CD4-positive, alpha-beta T cell (primary cell): ENCODE results near the gene MSANTD1. TPM values are rescaled to one million over a fixed set of nuclear protein-coding genes. Genes with fewer than 3 reads are reported as not detected.

Source experiments
- ATAC-seq: fragments of 200-7000 bp; cut with Tn5 transposase; one replicate; pipeline ENCODE4 v1.10.0; 2022; ENCODE audit warnings: mild to moderate bottlenecking; ENCODE audit not compliant: poor library complexity
- CTCF ChIA-PET: fragments of 350-600 bp; sonication (Branson Sonifier 250); formaldehyde crosslinking; loops from one replicate; lab custom pipeline; 2021; ENCODE audit warnings: antibody characterized with exemption, inconsistent platforms; lab: Charles Lee
- POLR2A ChIA-PET: fragments of 350-600 bp; sonication (Branson Sonifier 250); formaldehyde crosslinking; loops from one replicate; lab custom pipeline; 2021; ENCODE audit warnings: antibody characterized with exemption, inconsistent platforms; lab: Charles Lee
- DNase-seq, 14 experiments: peaks; one replicate each; pipeline ENCODE4 v3.0.0-alpha.2; 2013 to 2020; ENCODE audit warnings: mixed read lengths in 2 of 14
- H3K27ac ChIP-seq, 2 donors: one replicate each; pipeline versions ENCODE4 v1.5.1 to v1.7.0; 2013; ENCODE audit warnings: low read length in 2 of 2, low read depth in 1 of 2, mild to moderate bottlenecking in 1 of 2
- H3K27me3 ChIP-seq, 2 experiments: 1 replicate in 1 of 2; 2 replicates in 1 of 2; pipeline versions ENCODE4 v1.6.1 to v1.7.0; 2013; ENCODE audit warnings: low read length in 2 of 2, control low read depth in 1 of 2, mild to moderate bottlenecking in 1 of 2, moderate library complexity in 1 of 2; ENCODE audit not compliant: insufficient read depth in 2 of 2, control insufficient read depth in 1 of 2
- H3K36me3 ChIP-seq: one replicate; pipeline ENCODE4 v1.6.1; 2013; ENCODE audit warnings: low read length, control low read depth; ENCODE audit not compliant: insufficient read depth
- H3K4me1 ChIP-seq: one replicate; pipeline ENCODE4 v1.6.1; 2013; ENCODE audit warnings: low read length, control low read depth; ENCODE audit not compliant: insufficient read depth
- H3K4me3 ChIP-seq: one replicate; pipeline ENCODE4 v1.5.1; 2013; ENCODE audit warnings: mild to moderate bottlenecking, low read length, moderate library complexity
- H3K9me3 ChIP-seq, 2 experiments: 1 replicate in 1 of 2; 2 replicates in 1 of 2; pipeline versions ENCODE4 v1.6.1 to v1.7.0; 2013; ENCODE audit warnings: low read length in 2 of 2, mild to moderate bottlenecking in 2 of 2, control low read depth in 1 of 2, moderate library complexity in 1 of 2; ENCODE audit not compliant: control insufficient read depth in 1 of 2, insufficient read depth in 1 of 2
- H3K27ac Mint-ChIP-seq: one replicate; pipeline ENCODE4 v1.8.0; 2020; ENCODE audit warnings: mixed read lengths
- H3K27me3 Mint-ChIP-seq: one replicate; pipeline ENCODE4 v1.8.0; 2021; ENCODE audit warnings: mixed read lengths
- H3K36me3 Mint-ChIP-seq: one replicate; pipeline ENCODE4 v1.8.0; 2021; ENCODE audit warnings: low read depth, mixed read lengths
- H3K4me1 Mint-ChIP-seq: one replicate; pipeline ENCODE4 v1.8.0; 2021; ENCODE audit warnings: low read depth, mixed read lengths
- H3K4me3 Mint-ChIP-seq: one replicate; pipeline ENCODE4 v1.8.0; 2020; ENCODE audit warnings: mild to moderate bottlenecking, mixed read lengths
- H3K9me3 Mint-ChIP-seq: one replicate; pipeline ENCODE4 v1.8.0; 2020; ENCODE audit warnings: mixed read lengths
- CTCF ChIP-seq: fragments of 200-600 bp; IDR thresholded peaks from one replicate; pipeline ENCODE4 v1.8.0; 2022; ENCODE audit warnings: antibody characterized with exemption, mild to moderate bottlenecking
- intact Hi-C, 2 experiments: fragments of 100-400 bp; cut with DNase I in 1 of 2; cut with micrococcal nuclease in 1 of 2; formaldehyde crosslinking; loops; one replicate each; pipeline versions ENCODE4 v1.15.1 to v1.9.0; 2023 to 2025; cut with DNase I, micrococcal nuclease
- total RNA-seq, 174 experiments: library from RNA in 2 of 174; stranded (reverse) in 2 of 174; gene quantifications; one replicate each; pipeline ENCODE4 v1.2.3 and lab custom pipeline; 2021 to 2026

MSANTD1 gene
- total RNA-seq, 2 experiments from 2014 or later = 0.67 to 0.74 TPM

- no peaks in the 10 kb centered on the region for H3K9me3 Mint-ChIP-seq
- ChIA-PET CTCF (no interaction called here), POLR2A (no interaction called here)
- no peak overlapping the region for H3K27ac Mint-ChIP-seq
- H3K4me1 Mint-ChIP-seq = no peaks in the 10 kb centered on the region
- ATAC-seq (no peak), DNase-seq (no peak)
- TF ChIP-seq CTCF = no peak
- Histone ChIP-seq H3K27me3 (no peaks in the 10 kb centered on the region), H3K4me1 (no peaks in the 10 kb centered on the region), H3K36me3 (peaks cover 77% of the 10 kb centered on the region), H3K27ac (no peak overlapping the region), H3K4me3 (no peak overlapping the region), H3K9me3 (no peaks in the 10 kb centered on the region)
- intact Hi-C loops = no loop called here
- no peak overlapping the region for H3K4me3 Mint-ChIP-seq
- peaks cover 79% of the 10 kb centered on the region for H3K36me3 Mint-ChIP-seq
- H3K27me3 Mint-ChIP-seq = no peaks in the 10 kb centered on the region
Measured at GRCh38 chr4:3209551-3210325, 39.2 kb upstream of the MSANTD1 start.

- ATAC-seq (no peak), DNase-seq (no peak)
- TF ChIP-seq CTCF = no peak
- Mint-ChIP-seq H3K27ac (no peak overlapping the region), H3K4me3 (no peak overlapping the region), H3K27me3 (no peaks in the 10 kb centered on the region), H3K4me1 (no peaks in the 10 kb centered on the region), H3K9me3 (no peaks in the 10 kb centered on the region), H3K36me3 (peaks cover 86% of the 10 kb centered on the region)
- ChIA-PET POLR2A (no interaction called here), CTCF (no interaction called here)
- H3K9me3 ChIP-seq = no peaks in the 10 kb centered on the region
- no peak overlapping the region for H3K27ac ChIP-seq
- H3K36me3 ChIP-seq = peaks cover 84% of the 10 kb centered on the region
- H3K4me1 ChIP-seq = no peaks in the 10 kb centered on the region
- no peak overlapping the region for H3K4me3 ChIP-seq
- intact Hi-C loops = no loop called here
- H3K27me3 ChIP-seq = no peaks in the 10 kb centered on the region
Measured at GRCh38 chr4:3210467-3210866, 38.5 kb upstream of the MSANTD1 start.

GRCh38 chr4:3211866-3212265, 37.1 kb upstream of the MSANTD1 start:
- Histone ChIP-seq H3K9me3 (no peaks in the 10 kb centered on the region), H3K4me1 (no peaks in the 10 kb centered on the region), H3K36me3 (peaks cover 87% of the 10 kb centered on the region), H3K27ac (no peak overlapping the region), H3K4me3 (no peak overlapping the region), H3K27me3 (no peaks in the 10 kb centered on the region)
- POLR2A ChIA-PET = no interaction called here
- intact Hi-C loops = no loop called here
- Mint-ChIP-seq H3K4me1 (no peaks in the 10 kb centered on the region), H3K27me3 (no peaks in the 10 kb centered on the region), H3K36me3 (peaks cover 89% of the 10 kb centered on the region), H3K9me3 (no peaks in the 10 kb centered on the region), H3K4me3 (no peak overlapping the region), H3K27ac (no peak overlapping the region)
- no peak for DNase-seq
- CTCF ChIA-PET = interaction anchor here (0.8 to 1.2 kb wide), 2 partner anchors 15 to 20 kb away, joined by 3 read pairs; no protein-coding TSS in a partner anchor
- ATAC-seq = no peak
- TF ChIP-seq CTCF = no peak
